ENCODE data around the gene PTTG1IP2. TPM values are rescaled to one million over a fixed set of nuclear protein-coding genes. Genes with fewer than 3 reads are reported as not detected.

Gene PTTG1IP2
- polyA plus RNA-seq: not detected
- long read RNA-seq, donor 1: 0 reads
- long read RNA-seq, donor 2: 0 reads
- long read RNA-seq, donor 3: 0 reads
- long read RNA-seq, donor 4: 0 reads
- long read RNA-seq, donor 5: 0 reads
- long read RNA-seq, donor 6: 0 reads
- long read RNA-seq, donor 7: 0 reads
- long read RNA-seq, donor 8: 0 reads
- long read RNA-seq, donor 9: 0 reads
- long read RNA-seq, donor 10: 0 reads

DNA sequence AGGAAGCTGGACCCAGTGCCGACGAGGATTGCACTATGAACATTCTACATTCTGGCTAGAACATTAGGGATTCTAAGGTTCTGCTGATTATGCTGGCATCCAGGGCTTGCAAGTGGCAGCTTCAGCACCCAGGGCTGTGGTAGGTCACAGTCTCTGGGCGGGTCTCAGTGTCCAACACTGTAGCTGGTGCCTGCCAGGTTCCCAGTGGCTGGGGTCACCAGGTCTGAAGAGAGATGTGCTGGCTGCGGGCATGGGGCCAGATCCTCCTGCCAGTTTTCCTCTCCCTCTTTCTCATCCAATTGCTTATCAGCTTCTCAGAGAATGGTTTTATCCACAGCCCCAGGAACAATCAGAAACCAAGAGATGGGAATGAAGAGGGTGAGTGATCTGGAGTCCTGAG is at the start of gene PTTG1IP2:
Gene PTTG1IP2, plus strand, starts transcription at position 86 of the 400 bp plus-strand sequence. Its CDS starts 148 bp downstream, at position 234.
- FAIRE-seq: no peak
- 86 to 99% (median 93%) methylated on average over 4 of the region's 4 CpGs for WGBS, 3 donors

DNA sequence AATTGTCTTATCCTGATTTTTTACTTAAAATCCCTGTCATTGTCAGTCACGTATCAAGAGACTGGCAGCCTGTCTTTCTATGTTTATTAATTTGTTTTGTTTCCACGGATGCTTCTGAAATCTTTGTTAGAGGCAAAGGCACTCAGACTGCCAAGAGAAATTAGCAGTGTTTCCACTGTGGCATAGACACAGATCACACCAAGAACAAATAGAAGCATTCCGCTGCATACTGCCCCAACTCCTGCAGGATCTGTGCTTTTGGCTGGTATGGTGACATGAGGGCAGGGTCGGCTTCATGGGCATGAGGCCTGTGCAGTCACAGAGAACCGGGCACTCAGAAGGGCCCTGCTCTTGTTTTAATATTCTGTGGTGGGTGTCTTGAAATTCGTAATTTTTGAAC is 47.8 kb upstream of the PTTG1IP2 start:
- H3K27me3 ChIP-seq (ENCODE audit: control insufficient read depth in 3 of 3, insufficient read depth in 3 of 3, low read length in 3 of 3): no peaks in the 10 kb centered on the region
- no peaks in the 10 kb centered on the region for H3K9me3 ChIP-seq (ENCODE audit: control insufficient read depth in 2 of 2, insufficient read depth in 1 of 2, low read depth in 1 of 2, low read length in 1 of 2)
- H3K4me3 ChIP-seq (ENCODE audit: low read depth in 1 of 3, low read length in 3 of 3): no peak overlapping the region
- H3K36me3 ChIP-seq (ENCODE audit: control insufficient read depth in 3 of 3, insufficient read depth in 2 of 3, low read depth in 1 of 3, low read length in 3 of 3): no peaks in the 10 kb centered on the region
- FAIRE-seq: no peak
- H3K4me1 ChIP-seq (ENCODE audit: control insufficient read depth in 3 of 3, insufficient read depth in 2 of 3, low read depth in 1 of 3, low read length in 2 of 3): no peaks in the 10 kb centered on the region
- WGBS, 3 donors: 83 to 90% (median 90%) methylated on average over 6 of the region's 6 CpGs
- H3K27ac ChIP-seq (ENCODE audit: low read depth in 1 of 3, low read length in 2 of 3): no peak overlapping the region
- no peak for DNase-seq

More for the DNA sequence above, at the start of gene PTTG1IP2:
- H3K9me3 ChIP-seq (ENCODE audit: control insufficient read depth in 2 of 2, insufficient read depth in 1 of 2, low read depth in 1 of 2, low read length in 1 of 2): peaks cover 0 to under 1% of the 10 kb centered on the region in 2 donors
- no peaks in the 10 kb centered on the region for H3K36me3 ChIP-seq (ENCODE audit: control insufficient read depth in 3 of 3, insufficient read depth in 2 of 3, low read depth in 1 of 3, low read length in 3 of 3)
- H3K27ac ChIP-seq (ENCODE audit: low read depth in 1 of 3, low read length in 2 of 3): no peak within 1 kb of the TSS
- H3K27me3 ChIP-seq (ENCODE audit: control insufficient read depth in 3 of 3, insufficient read depth in 3 of 3, low read length in 3 of 3): no peaks in the 10 kb centered on the region
- DNase-seq: no peak
- peaks cover 0 to 1% (median 0%) of the 10 kb centered on the region in 3 donors for H3K4me1 ChIP-seq (ENCODE audit: control insufficient read depth in 3 of 3, insufficient read depth in 2 of 3, low read depth in 1 of 3, low read length in 2 of 3)
- H3K4me3 ChIP-seq (ENCODE audit: low read depth in 1 of 3, low read length in 3 of 3): no peak within 1 kb of the TSS

DNA sequence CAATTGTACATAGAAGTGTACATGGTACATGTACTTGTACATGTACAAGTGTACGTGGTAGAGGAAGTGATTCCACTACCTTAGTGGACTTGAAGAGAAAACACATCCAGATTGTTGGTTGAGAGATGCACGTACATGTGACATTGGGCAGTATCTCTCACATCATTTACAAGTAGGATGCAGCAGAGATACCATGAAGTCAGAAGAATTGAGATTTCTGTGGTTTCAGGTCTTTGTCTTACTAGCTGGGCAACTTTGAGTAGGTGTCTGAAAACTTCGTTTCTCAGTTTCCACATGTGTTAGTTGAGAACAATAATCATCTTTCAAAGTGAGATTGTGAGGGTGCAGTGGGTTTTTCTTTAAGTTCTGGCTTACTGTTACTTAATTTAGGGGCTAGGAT is 44.7 kb upstream of the PTTG1IP2 start:
- no peaks in the 10 kb centered on the region for H3K4me1 ChIP-seq (ENCODE audit: control insufficient read depth in 3 of 3, insufficient read depth in 2 of 3, low read depth in 1 of 3, low read length in 2 of 3)
- FAIRE-seq: no peak
- 75 to 86% (median 83%) methylated on average over 3 of the region's 3 CpGs for WGBS, 3 donors
- H3K27ac ChIP-seq (ENCODE audit: low read depth in 1 of 3, low read length in 2 of 3): no peak overlapping the region
- no peaks in the 10 kb centered on the region for H3K9me3 ChIP-seq (ENCODE audit: control insufficient read depth in 2 of 2, insufficient read depth in 1 of 2, low read depth in 1 of 2, low read length in 1 of 2)
- no peak for DNase-seq
- H3K27me3 ChIP-seq (ENCODE audit: control insufficient read depth in 3 of 3, insufficient read depth in 3 of 3, low read length in 3 of 3): no peaks in the 10 kb centered on the region
- H3K36me3 ChIP-seq (ENCODE audit: control insufficient read depth in 3 of 3, insufficient read depth in 2 of 3, low read depth in 1 of 3, low read length in 3 of 3): no peaks in the 10 kb centered on the region
- no peak overlapping the region for H3K4me3 ChIP-seq (ENCODE audit: low read depth in 1 of 3, low read length in 3 of 3)

DNA sequence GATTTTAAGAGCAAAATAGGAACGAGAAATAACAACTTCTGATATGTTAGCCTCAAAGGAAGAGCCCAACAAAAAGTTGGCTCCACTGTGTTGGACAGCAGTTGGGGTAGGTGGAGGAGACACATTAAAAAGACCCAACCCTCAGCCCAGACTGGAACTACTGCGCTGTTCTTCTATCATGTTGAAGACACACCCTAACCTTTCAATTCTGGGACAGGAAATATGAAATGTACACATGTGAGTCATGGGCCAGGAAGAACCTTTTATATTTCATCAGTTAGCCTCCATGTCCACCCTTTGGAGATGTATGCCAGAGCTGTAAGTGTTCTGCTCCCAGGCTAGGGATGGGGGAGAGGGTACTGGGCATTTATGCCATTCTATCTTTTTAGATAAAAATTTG is 44.1 kb upstream of the PTTG1IP2 start:
- no peak overlapping the region for H3K4me3 ChIP-seq (ENCODE audit: low read depth in 1 of 3, low read length in 3 of 3)
- H3K27me3 ChIP-seq (ENCODE audit: control insufficient read depth in 3 of 3, insufficient read depth in 3 of 3, low read length in 3 of 3): no peaks in the 10 kb centered on the region
- no peak overlapping the region for H3K27ac ChIP-seq (ENCODE audit: low read depth in 1 of 3, low read length in 2 of 3)
- H3K36me3 ChIP-seq (ENCODE audit: control insufficient read depth in 3 of 3, insufficient read depth in 2 of 3, low read depth in 1 of 3, low read length in 3 of 3): no peaks in the 10 kb centered on the region
- no peak for FAIRE-seq
- WGBS, 3 donors: 31 to 72% (median 48%) methylated on average over 2 of the region's 2 CpGs
- peak in 1 of 2 donors; percentile 40 for DNase-seq
- no peaks in the 10 kb centered on the region for H3K9me3 ChIP-seq (ENCODE audit: control insufficient read depth in 2 of 2, insufficient read depth in 1 of 2, low read depth in 1 of 2, low read length in 1 of 2)
- no peaks in the 10 kb centered on the region for H3K4me1 ChIP-seq (ENCODE audit: control insufficient read depth in 3 of 3, insufficient read depth in 2 of 3, low read depth in 1 of 3, low read length in 2 of 3)

DNA sequence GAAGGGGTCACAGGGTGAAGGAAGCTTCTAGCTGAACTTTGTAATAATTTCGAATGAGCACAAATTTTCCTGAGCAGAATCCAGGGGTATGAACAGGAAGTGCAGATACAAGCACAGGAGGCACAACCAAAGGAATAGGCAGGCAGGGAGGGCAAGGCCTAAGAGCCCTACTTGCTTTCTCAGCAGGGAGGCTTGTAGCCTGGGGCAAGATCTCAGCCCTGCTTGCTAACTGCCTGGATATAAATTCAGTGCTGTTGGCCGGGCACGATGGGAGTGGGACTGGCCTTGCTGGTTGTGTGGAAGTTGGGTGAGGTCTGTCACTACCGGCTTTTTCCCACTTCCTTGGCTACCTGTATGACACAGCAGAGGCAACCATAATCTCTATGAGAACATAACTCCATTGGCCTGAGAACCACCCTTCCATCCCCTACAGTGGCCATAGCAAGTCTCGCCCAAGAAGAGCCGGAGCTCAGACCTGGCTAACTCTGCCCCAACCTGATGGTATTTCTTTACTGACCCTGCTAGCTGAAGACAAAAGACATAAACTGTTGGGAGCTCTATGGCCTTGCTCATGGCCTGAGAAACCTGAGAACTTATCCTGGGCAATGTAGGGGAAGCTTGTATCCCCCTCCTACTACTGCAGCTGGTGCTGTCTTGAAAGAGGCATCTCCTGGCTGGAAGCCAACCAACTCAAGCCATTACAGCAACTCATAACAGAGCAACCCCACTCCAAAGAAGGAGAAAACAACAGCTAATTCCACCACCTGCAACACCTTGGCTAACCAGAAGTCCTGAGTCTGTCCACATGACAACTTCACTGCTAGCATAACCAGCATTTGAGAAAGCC is 38.6 kb upstream of the PTTG1IP2 start:
- no peaks in the 10 kb centered on the region for H3K4me1 ChIP-seq (ENCODE audit: control insufficient read depth in 3 of 3, insufficient read depth in 2 of 3, low read depth in 1 of 3, low read length in 2 of 3)
- H3K36me3 ChIP-seq (ENCODE audit: control insufficient read depth in 3 of 3, insufficient read depth in 2 of 3, low read depth in 1 of 3, low read length in 3 of 3): no peaks in the 10 kb centered on the region
- H3K27ac ChIP-seq (ENCODE audit: low read depth in 1 of 3, low read length in 2 of 3): no peak overlapping the region
- peaks cover 0 to 17% of the 10 kb centered on the region in 2 donors for H3K9me3 ChIP-seq (ENCODE audit: control insufficient read depth in 2 of 2, insufficient read depth in 1 of 2, low read depth in 1 of 2, low read length in 1 of 2)
- H3K4me3 ChIP-seq (ENCODE audit: low read depth in 1 of 3, low read length in 3 of 3): no peak overlapping the region
- FAIRE-seq (no peak), DNase-seq (no peak)
- H3K27me3 ChIP-seq (ENCODE audit: control insufficient read depth in 3 of 3, insufficient read depth in 3 of 3, low read length in 3 of 3): no peaks in the 10 kb centered on the region
- WGBS, 3 donors: 82 to 93% (median 90%) methylated on average over 6 of the region's 6 CpGs

DNA sequence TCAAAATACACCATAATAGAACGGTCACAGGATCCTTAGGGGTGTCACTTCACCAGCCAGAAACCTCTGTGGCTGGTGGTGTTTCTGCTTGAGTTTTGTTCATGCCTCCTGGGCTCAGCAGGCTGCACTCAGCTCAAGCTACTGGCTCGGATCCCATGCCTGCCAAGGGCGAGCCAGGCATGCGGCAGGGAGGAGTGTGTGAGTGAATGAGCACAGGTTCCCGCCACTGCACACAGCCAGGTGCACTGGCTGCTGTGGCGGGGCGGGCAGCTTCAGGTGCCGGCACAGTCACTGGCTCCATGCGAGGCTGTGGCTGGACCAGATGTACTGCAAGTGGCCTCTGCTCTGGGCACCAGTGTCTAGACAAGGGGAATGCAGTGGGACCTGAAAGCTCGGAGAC is 36.7 kb upstream of the PTTG1IP2 start:
- H3K36me3 ChIP-seq (ENCODE audit: control insufficient read depth in 3 of 3, insufficient read depth in 2 of 3, low read depth in 1 of 3, low read length in 3 of 3): no peaks in the 10 kb centered on the region
- H3K4me3 ChIP-seq (ENCODE audit: low read depth in 1 of 3, low read length in 3 of 3): no peak overlapping the region
- no peaks in the 10 kb centered on the region for H3K4me1 ChIP-seq (ENCODE audit: control insufficient read depth in 3 of 3, insufficient read depth in 2 of 3, low read depth in 1 of 3, low read length in 2 of 3)
- 63 to 69% (median 66%) methylated on average over 5 to 10 of the region's 10 CpGs for WGBS, 3 donors
- H3K27ac ChIP-seq (ENCODE audit: low read depth in 1 of 3, low read length in 2 of 3): no peak overlapping the region
- DNase-seq (no peak), FAIRE-seq (no peak)
- H3K27me3 ChIP-seq (ENCODE audit: control insufficient read depth in 3 of 3, insufficient read depth in 3 of 3, low read length in 3 of 3): no peaks in the 10 kb centered on the region
- H3K9me3 ChIP-seq (ENCODE audit: control insufficient read depth in 2 of 2, insufficient read depth in 1 of 2, low read depth in 1 of 2, low read length in 1 of 2): peaks cover 0 to 17% of the 10 kb centered on the region in 2 donors

DNA sequence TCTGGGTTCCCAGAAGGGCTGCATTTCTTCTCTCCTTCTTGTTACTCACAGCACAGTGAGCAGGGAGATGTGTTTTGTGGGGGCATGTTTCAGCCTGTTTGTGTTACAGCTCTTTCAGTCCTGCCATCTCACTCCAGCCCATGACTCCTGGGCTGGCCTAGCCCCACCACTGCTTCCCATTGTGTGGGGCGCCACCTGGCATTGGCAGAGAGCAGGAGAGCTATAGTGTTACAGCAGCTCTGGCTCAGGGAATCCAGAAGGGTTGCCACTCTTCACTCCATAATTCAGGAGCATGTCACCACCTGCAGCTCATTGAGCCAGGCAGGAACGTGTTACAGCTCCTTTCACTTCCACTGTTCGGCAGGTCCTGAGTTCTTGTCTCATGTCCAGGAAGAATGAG is 36.2 kb upstream of the PTTG1IP2 start:
- no peaks in the 10 kb centered on the region for H3K4me1 ChIP-seq (ENCODE audit: control insufficient read depth in 3 of 3, insufficient read depth in 2 of 3, low read depth in 1 of 3, low read length in 2 of 3)
- H3K36me3 ChIP-seq (ENCODE audit: control insufficient read depth in 3 of 3, insufficient read depth in 2 of 3, low read depth in 1 of 3, low read length in 3 of 3): no peaks in the 10 kb centered on the region
- DNase-seq (no peak), FAIRE-seq (no peak)
- WGBS, 3 donors: 77 to 98% (median 82%) methylated on average over 3 of the region's 3 CpGs
- no peak overlapping the region for H3K27ac ChIP-seq (ENCODE audit: low read depth in 1 of 3, low read length in 2 of 3)
- peaks cover 0 to 19% of the 10 kb centered on the region in 2 donors for H3K9me3 ChIP-seq (ENCODE audit: control insufficient read depth in 2 of 2, insufficient read depth in 1 of 2, low read depth in 1 of 2, low read length in 1 of 2)
- H3K4me3 ChIP-seq (ENCODE audit: low read depth in 1 of 3, low read length in 3 of 3): no peak overlapping the region
- no peaks in the 10 kb centered on the region for H3K27me3 ChIP-seq (ENCODE audit: control insufficient read depth in 3 of 3, insufficient read depth in 3 of 3, low read length in 3 of 3)

DNA sequence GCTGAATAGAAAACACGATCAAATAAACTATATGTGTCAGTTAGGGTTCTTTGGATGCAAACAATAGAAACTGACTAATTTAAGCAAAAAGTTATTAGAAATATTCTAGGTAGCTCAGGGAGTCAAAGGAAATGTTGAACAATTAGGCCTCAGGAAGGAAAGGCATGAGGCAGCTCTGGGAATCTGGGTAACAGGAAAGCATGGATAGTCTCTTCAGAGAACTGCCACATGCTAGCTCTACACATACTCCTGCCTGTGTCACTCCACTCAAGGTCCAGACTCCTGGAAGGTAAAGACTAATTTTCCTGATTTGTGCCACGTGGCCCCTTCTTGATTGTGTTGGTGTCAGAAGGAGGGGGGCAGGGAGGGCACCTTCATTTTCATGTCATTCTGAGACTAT is 23.8 kb upstream of the PTTG1IP2 start:
- Histone ChIP-seq H3K27ac (ENCODE audit: low read depth in 1 of 3, low read length in 2 of 3) (no peak overlapping the region), H3K4me1 (ENCODE audit: control insufficient read depth in 3 of 3, insufficient read depth in 2 of 3, low read depth in 1 of 3, low read length in 2 of 3) (no peaks in the 10 kb centered on the region), H3K4me3 (ENCODE audit: low read depth in 1 of 3, low read length in 3 of 3) (no peak overlapping the region), H3K9me3 (ENCODE audit: control insufficient read depth in 2 of 2, insufficient read depth in 1 of 2, low read depth in 1 of 2, low read length in 1 of 2) (no peaks in the 10 kb centered on the region), H3K27me3 (ENCODE audit: control insufficient read depth in 3 of 3, insufficient read depth in 3 of 3, low read length in 3 of 3) (no peaks in the 10 kb centered on the region), H3K36me3 (ENCODE audit: control insufficient read depth in 3 of 3, insufficient read depth in 2 of 3, low read depth in 1 of 3, low read length in 3 of 3) (no peaks in the 10 kb centered on the region)
- no peak for FAIRE-seq
- DNase-seq: no peak
- WGBS, 3 donors: 47 to 51% (median 50%) methylated on average over 2 of the region's 2 CpGs

Measured in small intestine (tissue), 16 donors.